Activated CD8-positive, alpha-beta T cell treated with anti-CD3 and anti-CD28 coated beads for 36 hours (primary cell): ENCODE results near the gene GSE1. TPM values are rescaled to one million over a fixed set of nuclear protein-coding genes. Genes with fewer than 3 reads are reported as not detected.

Experiments used
- ATAC-seq: fragments of 200-7000 bp; cut with Tn5 transposase; one replicate; pipeline ENCODE4 v1.10.0; 2021; ENCODE audit warnings: mild to moderate bottlenecking, moderate library complexity
- CTCF ChIA-PET: fragments of 350-600 bp; sonication (Branson Sonifier 250); formaldehyde crosslinking; loops from one replicate; lab custom pipeline; 2021; ENCODE audit warnings: antibody characterized with exemption; lab: Charles Lee
- POLR2A ChIA-PET: fragments of 350-600 bp; sonication (Branson Sonifier 250); formaldehyde crosslinking; loops from one replicate; lab custom pipeline; 2021; ENCODE audit warnings: antibody characterized with exemption; lab: Charles Lee
- DNase-seq: peaks from one replicate; pipeline ENCODE4 v3.0.0-alpha.2; 2020
- H3K27ac Mint-ChIP-seq: one replicate; pipeline ENCODE4 v1.8.0; 2021; ENCODE audit warnings: mild to moderate bottlenecking, mixed read lengths
- H3K27me3 Mint-ChIP-seq: one replicate; pipeline ENCODE4 v1.8.0; 2021; ENCODE audit warnings: mixed read lengths
- H3K36me3 Mint-ChIP-seq: one replicate; pipeline ENCODE4 v1.8.0; 2021; ENCODE audit warnings: low read depth, mixed read lengths
- H3K4me1 Mint-ChIP-seq: one replicate; pipeline ENCODE4 v1.8.0; 2021; ENCODE audit warnings: low read depth, mixed read lengths
- H3K4me3 Mint-ChIP-seq: one replicate; pipeline ENCODE4 v1.8.0; 2021; ENCODE audit warnings: mild to moderate bottlenecking, moderate library complexity, mixed read lengths
- H3K9me3 Mint-ChIP-seq: one replicate; pipeline ENCODE4 v1.8.0; 2021; ENCODE audit warnings: mixed read lengths
- intact Hi-C: fragments of 100-400 bp; cut with micrococcal nuclease; formaldehyde crosslinking; loops from one replicate; pipeline ENCODE4 v1.10.0; 2022
- total RNA-seq, 2 experiments: library from RNA; stranded (reverse); gene quantifications; one replicate each; pipeline ENCODE4 v1.2.3, GENCODE V29; 2021
- TF ChIP-seq, protein P1 (sequence below): fragments of 200-600 bp; IDR thresholded peaks from one replicate; pipeline ENCODE4 v1.8.0; 2022; ENCODE audit warnings: antibody characterized with exemption, mild to moderate bottlenecking

GSE1 gene
- total RNA-seq, 2 experiments from 2014 or later, result 33.6 to 34.5 TPM

DNA sequence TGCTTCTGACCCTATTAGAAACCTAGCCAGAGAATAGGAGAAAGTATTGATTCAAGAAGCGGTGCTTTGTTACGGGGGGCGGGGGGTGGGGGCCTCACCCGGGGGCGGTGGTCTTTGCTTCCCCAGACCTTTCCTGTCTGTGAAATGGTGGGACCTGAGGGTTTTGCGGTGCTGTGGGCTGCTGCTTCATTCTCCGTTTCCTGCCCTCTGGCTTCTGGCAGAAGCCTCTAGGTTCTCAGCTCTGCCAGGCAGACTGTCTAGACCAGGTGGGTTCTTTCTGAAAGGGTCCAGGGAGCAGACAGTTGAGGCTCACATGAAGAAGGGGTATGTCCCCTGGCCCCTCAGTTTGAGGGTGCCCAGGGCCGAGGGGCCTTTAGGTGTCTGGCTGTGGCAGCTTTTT lies 14.0 kb downstream of the GSE1 start:
- TF ChIP-seq, protein P1, sequence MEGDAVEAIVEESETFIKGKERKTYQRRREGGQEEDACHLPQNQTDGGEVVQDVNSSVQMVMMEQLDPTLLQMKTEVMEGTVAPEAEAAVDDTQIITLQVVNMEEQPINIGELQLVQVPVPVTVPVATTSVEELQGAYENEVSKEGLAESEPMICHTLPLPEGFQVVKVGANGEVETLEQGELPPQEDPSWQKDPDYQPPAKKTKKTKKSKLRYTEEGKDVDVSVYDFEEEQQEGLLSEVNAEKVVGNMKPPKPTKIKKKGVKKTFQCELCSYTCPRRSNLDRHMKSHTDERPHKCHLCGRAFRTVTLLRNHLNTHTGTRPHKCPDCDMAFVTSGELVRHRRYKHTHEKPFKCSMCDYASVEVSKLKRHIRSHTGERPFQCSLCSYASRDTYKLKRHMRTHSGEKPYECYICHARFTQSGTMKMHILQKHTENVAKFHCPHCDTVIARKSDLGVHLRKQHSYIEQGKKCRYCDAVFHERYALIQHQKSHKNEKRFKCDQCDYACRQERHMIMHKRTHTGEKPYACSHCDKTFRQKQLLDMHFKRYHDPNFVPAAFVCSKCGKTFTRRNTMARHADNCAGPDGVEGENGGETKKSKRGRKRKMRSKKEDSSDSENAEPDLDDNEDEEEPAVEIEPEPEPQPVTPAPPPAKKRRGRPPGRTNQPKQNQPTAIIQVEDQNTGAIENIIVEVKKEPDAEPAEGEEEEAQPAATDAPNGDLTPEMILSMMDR, result no peak
- Mint-ChIP-seq H3K4me3 (no peak overlapping the region), H3K4me1 (peaks cover 31% of the 10 kb centered on the region), H3K27me3 (no peaks in the 10 kb centered on the region), H3K27ac (peak overlapping the region; percentile 46), H3K9me3 (peaks cover 6% of the 10 kb centered on the region), H3K36me3 (peaks cover 11% of the 10 kb centered on the region)
- peak; percentile 66 for ATAC-seq
- DNase-seq, result peak; percentile 41
- intact Hi-C loops, result no loop called here
- ChIA-PET POLR2A (interaction anchor here (0.8 to 0.9 kb wide), 2 partner anchors 11 to 207 kb away, joined by 4 read pairs; no protein-coding TSS in a partner anchor), CTCF (interaction anchor here (1.8 to 5.4 kb wide), 3 partner anchors 11 to 206 kb away, joined by 7 to 45 read pairs (median 14); no protein-coding TSS in a partner anchor)

DNA sequence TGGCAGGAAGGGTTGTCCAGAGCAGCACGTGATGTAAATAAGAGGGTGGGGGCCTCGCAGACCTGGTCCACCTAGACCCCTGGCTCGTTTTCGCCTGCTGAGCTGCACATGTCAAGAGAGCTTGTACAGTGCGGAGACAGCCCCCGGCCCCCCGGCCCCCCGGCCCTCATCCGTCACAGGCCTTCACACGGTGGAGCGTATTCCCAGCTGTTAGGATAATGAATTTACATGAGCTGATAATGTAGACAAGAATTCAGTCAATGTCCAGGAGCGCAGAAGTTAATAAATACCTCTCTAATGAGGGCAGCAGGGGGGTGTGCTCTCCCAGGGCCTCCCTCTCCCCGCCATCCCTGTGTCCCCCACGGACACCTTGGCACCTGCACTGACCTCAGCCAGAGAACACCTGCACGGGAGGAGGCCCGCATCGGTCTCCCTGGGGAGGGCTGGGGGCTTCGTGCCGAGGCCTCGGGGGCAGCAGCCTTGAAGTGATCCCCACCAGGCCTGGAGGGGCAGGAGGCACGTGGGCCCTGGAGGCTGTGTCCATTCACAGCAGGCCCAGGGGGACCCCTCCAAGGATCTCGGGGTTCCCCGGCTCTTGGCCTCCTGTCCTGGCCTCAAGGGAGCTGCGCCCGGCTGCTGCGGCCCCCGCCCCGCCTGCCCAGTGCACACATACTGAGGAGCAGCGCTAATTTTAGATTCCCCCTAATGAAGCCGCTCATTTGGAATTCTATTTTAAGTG lies 14.6 kb downstream of the GSE1 start:
- H3K27ac Mint-ChIP-seq, result peak overlapping the region; percentile 46
- CTCF ChIA-PET, result interaction anchor here (1.3 to 5.4 kb wide), 4 partner anchors 12 to 207 kb away, joined by 4 to 45 read pairs (median 10); no protein-coding TSS in a partner anchor
- peaks cover 11% of the 10 kb centered on the region for H3K36me3 Mint-ChIP-seq
- no peaks in the 10 kb centered on the region for H3K27me3 Mint-ChIP-seq
- intact Hi-C loops, result no loop called here
- no peak overlapping the region for H3K4me3 Mint-ChIP-seq
- DNase-seq (no peak), ATAC-seq (no peak)
- TF ChIP-seq, protein P1, result no peak
- peaks cover 25% of the 10 kb centered on the region for H3K4me1 Mint-ChIP-seq
- POLR2A ChIA-PET, result interaction anchor here (0.8 to 0.9 kb wide), 2 partner anchors 11 to 208 kb away, joined by 4 read pairs; no protein-coding TSS in a partner anchor
- H3K9me3 Mint-ChIP-seq, result peaks cover 6% of the 10 kb centered on the region

DNA sequence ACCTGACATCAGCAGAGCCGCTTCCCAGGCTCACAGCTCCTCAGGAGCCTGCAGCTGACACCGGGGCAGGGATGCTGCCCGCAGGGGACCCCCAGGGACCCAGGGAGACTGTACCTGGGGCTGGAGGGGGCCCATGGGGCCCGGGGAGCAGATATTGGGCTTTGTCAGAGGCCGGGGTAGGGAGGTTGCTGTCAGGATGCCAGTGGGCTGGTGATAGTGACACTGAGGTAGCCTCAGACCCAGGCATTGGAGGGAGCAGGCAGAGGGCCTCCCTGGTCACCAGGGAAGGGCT lies 15.1 kb downstream of the GSE1 start:
- CTCF ChIA-PET, result interaction anchor here (1.3 to 5.4 kb wide), 3 partner anchors 12 to 208 kb away, joined by 4 to 45 read pairs (median 14); no protein-coding TSS in a partner anchor
- H3K36me3 Mint-ChIP-seq, result peaks cover 11% of the 10 kb centered on the region
- ATAC-seq, result no peak
- H3K27ac Mint-ChIP-seq, result no peak overlapping the region
- POLR2A ChIA-PET, result no interaction called here
- H3K9me3 Mint-ChIP-seq, result peaks cover 6% of the 10 kb centered on the region
- peaks cover 23% of the 10 kb centered on the region for H3K4me1 Mint-ChIP-seq
- intact Hi-C loops, result no loop called here
- DNase-seq, result no peak
- TF ChIP-seq, protein P1, result no peak
- H3K4me3 Mint-ChIP-seq, result no peak overlapping the region
- H3K27me3 Mint-ChIP-seq, result no peaks in the 10 kb centered on the region

DNA sequence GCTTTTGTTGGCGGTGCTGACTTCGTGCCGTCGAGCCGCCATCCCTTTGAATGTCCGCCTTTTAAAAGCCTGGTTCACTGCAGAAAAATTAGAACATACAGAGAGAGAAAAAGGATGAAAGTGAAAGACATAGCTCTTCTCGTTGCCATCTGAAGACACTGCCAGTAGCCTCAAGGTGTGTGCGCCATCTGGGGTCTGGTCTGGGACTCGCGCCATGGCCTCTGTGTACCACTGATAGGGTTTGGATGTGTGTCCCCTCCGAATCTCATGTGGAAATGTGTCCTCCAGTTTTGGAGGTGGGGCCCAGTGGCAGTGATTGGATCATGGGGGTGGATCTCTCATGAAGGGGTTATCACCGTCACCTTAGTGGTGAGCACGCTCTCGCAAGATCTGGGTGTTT lies 15.5 kb downstream of the GSE1 start:
- Mint-ChIP-seq H3K4me3 (no peak overlapping the region), H3K4me1 (peaks cover 19% of the 10 kb centered on the region)

More for the DNA sequence above, 15.5 kb downstream of the GSE1 start:
- TF ChIP-seq, protein P1, result no peak
- intact Hi-C loops, result no loop called here
- DNase-seq (peak; percentile 47), ATAC-seq (peak; percentile 48)
- Mint-ChIP-seq H3K36me3 (peaks cover 11% of the 10 kb centered on the region), H3K9me3 (peaks cover 6% of the 10 kb centered on the region), H3K27me3 (no peaks in the 10 kb centered on the region), H3K27ac (no peak overlapping the region)
- ChIA-PET CTCF (interaction anchor here (1.3 to 5.4 kb wide), 3 partner anchors 13 to 208 kb away, joined by 4 to 45 read pairs (median 14); no protein-coding TSS in a partner anchor), POLR2A (no interaction called here)
